Endodermal cell (in vitro differentiated cells): ENCODE results near the gene PCNX4. TPM values are rescaled to one million over a fixed set of nuclear protein-coding genes. Genes with fewer than 3 reads are reported as not detected.

Source experiments
- DNase-seq: peaks from one replicate; pipeline ENCODE4 v3.0.0-alpha.2; 2017
- H3K27ac ChIP-seq: 2 replicates; pipeline ENCODE4 v1.5.1; 2013; ENCODE audit warnings: mild to moderate bottlenecking, low read depth, low read length, moderate library complexity
- H3K27me3 ChIP-seq: 2 replicates; pipeline ENCODE4 v1.6.1; 2013; ENCODE audit warnings: mild to moderate bottlenecking, low read length, moderate library complexity; ENCODE audit not compliant: insufficient read depth, control insufficient read depth, poor library complexity, severe bottlenecking
- H3K36me3 ChIP-seq: 2 replicates; pipeline ENCODE4 v1.7.0; 2013; ENCODE audit warnings: mild to moderate bottlenecking, low read length, moderate library complexity; ENCODE audit not compliant: control insufficient read depth, insufficient read depth
- H3K4me1 ChIP-seq: one replicate; pipeline ENCODE4 v1.7.0; 2013; ENCODE audit warnings: low read length; ENCODE audit not compliant: control insufficient read depth, insufficient read depth
- H3K4me3 ChIP-seq: 2 replicates; pipeline ENCODE4 v1.5.1; 2013; ENCODE audit warnings: mild to moderate bottlenecking, low read length, moderate library complexity
- H3K9ac ChIP-seq: 2 replicates; pipeline ENCODE4 v1.6.1; 2013; ENCODE audit warnings: mild to moderate bottlenecking, low read length, moderate library complexity; ENCODE audit not compliant: poor library complexity, severe bottlenecking; ENCODE audit errors: extremely low read depth
- H3K9me3 ChIP-seq: 2 replicates; pipeline ENCODE4 v1.6.1; 2013; ENCODE audit warnings: mild to moderate bottlenecking, low read length, moderate library complexity; ENCODE audit not compliant: control insufficient read depth
- H3K27ac Mint-ChIP-seq: 2 replicates; pipeline ENCODE4 v1.8.0; 2020; ENCODE audit warnings: mixed read lengths
- H3K27me3 Mint-ChIP-seq: 2 replicates; pipeline ENCODE4 v1.8.0; 2021; ENCODE audit warnings: mild to moderate bottlenecking, mixed read lengths; ENCODE audit not compliant: insufficient read depth
- H3K36me3 Mint-ChIP-seq: 2 replicates; pipeline ENCODE4 v1.8.0; 2020; ENCODE audit warnings: low read depth, mixed read lengths
- H3K4me1 Mint-ChIP-seq: 2 replicates; pipeline ENCODE4 v1.8.0; 2020; ENCODE audit warnings: mixed read lengths
- H3K4me3 Mint-ChIP-seq: 2 replicates; pipeline ENCODE4 v1.8.0; 2020; ENCODE audit warnings: mild to moderate bottlenecking, moderate library complexity, mixed read lengths
- H3K9me3 Mint-ChIP-seq: 2 replicates; pipeline ENCODE4 v1.8.0; 2020; ENCODE audit warnings: mild to moderate bottlenecking, mixed read lengths
- CTCF ChIP-seq: fragments of 200-600 bp; sonication (generic); conservative IDR thresholded peaks from 2 replicates; pipeline ENCODE4 v1.5.0; 2021; ENCODE audit warnings: antibody characterized with exemption, mild to moderate bottlenecking
- WGBS, 2 experiments: methylation state at CpG; one replicate each; pipeline versions ENCODE4 v1.1.5 to v1.1.7; 2013; ENCODE audit warnings: missing lambda C conversion rate in 2 of 2, mixed read lengths in 1 of 2; ENCODE audit not compliant: insufficient coverage in 1 of 2, insufficient read length in 1 of 2; 5-methylcytosine and 5-hydroxymethylcytosine counted together
- total RNA-seq, 2 donors: library from RNA; stranded (reverse); fragmentation: NEBNext Ultra II Directional in 1 of 2; extraction: Animal tissue kit (Norgen Biotek cat#: 25700) in 1 of 2; gene quantifications; 2 replicates in 1 of 2; 3 replicates in 1 of 2; pipeline ENCODE4 v1.2.1, GENCODE V29; 2021

Gene PCNX4
- total RNA-seq, 2 donors from 2014 or later = 61.1 to 74.3 TPM

GRCh38 chr14:60154671-60155070 is 62.9 kb downstream of the PCNX4 start:
- Histone ChIP-seq H3K9ac (no peak overlapping the region), H3K36me3 (peaks cover 29% of the 10 kb centered on the region), H3K4me3 (no peak overlapping the region), H3K27me3 (no peaks in the 10 kb centered on the region), H3K9me3 (no peaks in the 10 kb centered on the region), H3K27ac (no peak overlapping the region), H3K4me1 (peaks cover 9% of the 10 kb centered on the region)
- 100% methylated on average over 1 to 2 of the region's 2 CpGs for WGBS, 2 experiments
- H3K4me3 Mint-ChIP-seq = no peak overlapping the region
- no peak overlapping the region for H3K27ac Mint-ChIP-seq
- TF ChIP-seq CTCF = no peak
- H3K9me3 Mint-ChIP-seq = no peaks in the 10 kb centered on the region
- H3K4me1 Mint-ChIP-seq = peaks cover 33% of the 10 kb centered on the region
- peaks cover 32% of the 10 kb centered on the region for H3K36me3 Mint-ChIP-seq
- no peak for DNase-seq
- H3K27me3 Mint-ChIP-seq = no peaks in the 10 kb centered on the region

GRCh38 chr14:60160422-60160821 is 68.7 kb downstream of the PCNX4 start:
- no peak overlapping the region for H3K27ac Mint-ChIP-seq
- no peaks in the 10 kb centered on the region for H3K27me3 Mint-ChIP-seq
- H3K36me3 Mint-ChIP-seq = no peaks in the 10 kb centered on the region
- Histone ChIP-seq H3K36me3 (no peaks in the 10 kb centered on the region), H3K27me3 (no peaks in the 10 kb centered on the region), H3K9ac (no peak overlapping the region), H3K4me1 (peaks cover 9% of the 10 kb centered on the region), H3K27ac (no peak overlapping the region), H3K4me3 (no peak overlapping the region), H3K9me3 (no peaks in the 10 kb centered on the region)
- WGBS, 2 experiments = 83 to 92% methylated on average over 1 to 7 of the region's 7 CpGs
- no peak for DNase-seq
- no peaks in the 10 kb centered on the region for H3K9me3 Mint-ChIP-seq
- no peak for TF ChIP-seq CTCF
- peaks cover 42% of the 10 kb centered on the region for H3K4me1 Mint-ChIP-seq
- H3K4me3 Mint-ChIP-seq = no peak overlapping the region

GRCh38 chr14:60161196-60162107 is 69.7 kb downstream of the PCNX4 start:
- Histone ChIP-seq H3K4me3 (no peak overlapping the region), H3K27me3 (no peaks in the 10 kb centered on the region), H3K27ac (no peak overlapping the region), H3K9me3 (no peaks in the 10 kb centered on the region), H3K9ac (no peak overlapping the region), H3K4me1 (peaks cover 9% of the 10 kb centered on the region), H3K36me3 (no peaks in the 10 kb centered on the region)
- Mint-ChIP-seq H3K4me3 (no peak overlapping the region), H3K27ac (no peak overlapping the region), H3K27me3 (no peaks in the 10 kb centered on the region), H3K9me3 (no peaks in the 10 kb centered on the region), H3K36me3 (no peaks in the 10 kb centered on the region), H3K4me1 (peaks cover 36% of the 10 kb centered on the region)
- 75 to 81% methylated on average over 2 of the region's 2 CpGs for WGBS, 2 experiments
- no peak for TF ChIP-seq CTCF
- no peak for DNase-seq
